ENCODE data around the gene EHMT1.
"Not testable (repeated sequence)": the region's sequence is repeated elsewhere in the genome, so short reads cannot be mapped to it uniquely, and the experiment has no call there.

Gene EHMT1

DNA sequence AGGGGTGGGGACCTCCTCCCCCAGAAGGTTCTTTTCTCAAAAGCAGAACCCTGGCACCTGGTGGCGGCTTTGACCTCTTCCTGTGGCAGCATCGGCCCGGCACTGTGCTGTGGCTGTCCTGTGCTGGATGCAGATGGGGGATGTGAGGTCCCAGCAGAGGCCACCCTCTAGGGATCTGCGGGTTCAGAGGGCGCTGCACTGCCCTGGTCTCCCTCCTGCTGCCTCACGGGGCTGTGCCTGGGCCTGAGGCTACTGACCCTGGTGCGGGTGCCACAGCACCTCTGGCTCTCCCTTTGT lies 182.2 kb downstream of the EHMT1 start:
- H3K4me3 ChIP-seq: no peak overlapping the region
- H3K36me3 ChIP-seq (replicated peaks): peaks cover 30% of the 10 kb centered on the region
- in situ Hi-C loops (cut with MboI; ENCODE audit: low sequenced_read_pairs): no loop called here
- no peaks in the 10 kb centered on the region for H3K4me1 ChIP-seq
- H3K9me3 ChIP-seq: no peaks in the 10 kb centered on the region
- DNase-seq (ENCODE audit: low spot score in 2 of 2): no peak
- H3K27me3 ChIP-seq (ENCODE audit: low read depth): no peaks in the 10 kb centered on the region

GRCh38 chr9:137802021-137802420 lies 183.2 kb downstream of the EHMT1 start:
- Histone ChIP-seq H3K9me3 (no peaks in the 10 kb centered on the region), H3K4me1 (no peaks in the 10 kb centered on the region), H3K27me3 (ENCODE audit: low read depth) (no peaks in the 10 kb centered on the region), H3K4me3 (no peak overlapping the region), H3K36me3 (replicated peaks) (peaks cover 29% of the 10 kb centered on the region)
- in situ Hi-C loops (cut with MboI; ENCODE audit: low sequenced_read_pairs): no loop called here
- DNase-seq (ENCODE audit: low spot score in 2 of 2): no peak

GRCh38 chr9:137802521-137803243 lies 183.9 kb downstream of the EHMT1 start:
- H3K27me3 ChIP-seq (ENCODE audit: low read depth): no peaks in the 10 kb centered on the region
- H3K4me1 ChIP-seq: no peaks in the 10 kb centered on the region
- H3K36me3 ChIP-seq (replicated peaks): peaks cover 29% of the 10 kb centered on the region
- DNase-seq (ENCODE audit: low spot score in 2 of 2): no peak
- no peak overlapping the region for H3K4me3 ChIP-seq
- no peaks in the 10 kb centered on the region for H3K9me3 ChIP-seq
- in situ Hi-C loops (cut with MboI; ENCODE audit: low sequenced_read_pairs): no loop called here

DNA sequence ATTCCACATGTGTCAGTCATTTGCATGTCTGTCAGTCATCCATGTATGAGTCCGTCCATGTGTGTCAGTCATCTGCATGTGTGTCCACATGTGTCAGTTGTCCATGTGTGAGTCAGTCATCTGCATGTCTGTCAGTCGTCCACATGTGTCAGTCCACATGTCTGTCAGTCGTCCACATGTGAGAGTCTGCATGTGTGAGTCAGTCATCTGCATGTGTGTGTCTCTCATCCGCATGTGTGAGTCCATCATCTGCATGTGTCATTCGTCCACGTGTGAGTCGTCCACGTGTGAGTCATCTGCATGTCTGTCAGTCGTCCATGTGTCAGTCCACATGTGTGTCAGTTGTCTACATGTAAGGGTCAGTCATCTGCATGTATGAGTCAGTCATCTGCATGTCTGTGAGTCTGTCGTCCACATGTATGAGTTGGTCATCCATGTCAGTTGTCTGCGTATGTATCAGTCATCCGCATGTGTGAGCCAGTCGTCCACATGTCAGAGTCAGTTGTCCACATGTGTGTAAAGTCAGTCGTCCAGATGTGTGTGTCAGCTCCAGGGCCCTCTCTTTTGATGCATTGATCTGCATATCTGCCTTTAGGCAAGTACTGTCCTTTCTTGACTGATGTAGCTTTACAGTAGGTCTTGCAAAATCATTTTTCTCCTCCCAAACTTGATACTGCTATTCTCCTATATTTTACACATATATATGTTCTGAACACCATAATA lies 186.3 kb downstream of the EHMT1 start:
- DNase-seq (ENCODE audit: low spot score in 2 of 2): no peak
- H3K4me3 ChIP-seq: no peak overlapping the region
- H3K27me3 ChIP-seq (ENCODE audit: low read depth): no peaks in the 10 kb centered on the region
- H3K36me3 ChIP-seq (replicated peaks): peaks cover 27% of the 10 kb centered on the region
- in situ Hi-C loops (cut with MboI; ENCODE audit: low sequenced_read_pairs): no loop called here
- no peaks in the 10 kb centered on the region for H3K9me3 ChIP-seq
- H3K4me1 ChIP-seq: no peaks in the 10 kb centered on the region

- DNase-seq (ENCODE audit: low spot score in 2 of 2): no peak
- H3K27me3 ChIP-seq (ENCODE audit: low read depth): no peaks in the 10 kb centered on the region
- no peaks in the 10 kb centered on the region for H3K4me1 ChIP-seq
- peaks cover 8% of the 10 kb centered on the region for H3K36me3 ChIP-seq (replicated peaks)
- in situ Hi-C loops (cut with MboI; ENCODE audit: low sequenced_read_pairs): no loop called here
- H3K4me3 ChIP-seq: no peak overlapping the region
- no peaks in the 10 kb centered on the region for H3K9me3 ChIP-seq
Observed at GRCh38 chr9:137807721-137808703, 189.2 kb downstream of the EHMT1 start.

DNA sequence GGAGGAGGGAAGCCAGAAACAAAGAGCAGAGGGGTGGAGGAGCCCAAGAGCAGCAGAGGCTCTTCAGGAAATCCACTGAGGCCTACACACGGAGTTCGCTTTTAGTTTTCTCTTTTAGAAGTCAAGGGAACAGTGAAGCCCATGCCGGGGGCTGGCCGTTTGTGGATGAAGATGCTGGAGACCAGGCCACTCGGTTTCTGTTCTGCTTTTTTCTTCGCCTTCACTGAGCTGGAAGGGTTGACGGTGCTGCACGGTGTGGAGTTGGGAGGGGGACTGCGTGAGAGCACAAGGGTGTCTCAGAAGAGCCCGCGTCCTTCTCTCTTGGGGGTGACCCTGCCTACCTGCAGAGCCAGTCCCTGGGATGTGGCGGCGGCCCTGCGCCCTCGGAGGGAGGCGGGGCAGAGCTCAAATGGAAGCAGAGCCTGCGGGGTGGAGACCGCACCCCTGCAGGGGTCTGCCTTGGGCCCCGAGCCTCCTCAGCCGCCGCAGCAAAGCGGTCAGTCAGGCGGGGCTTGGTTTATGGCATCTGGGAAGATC lies 190.3 kb downstream of the EHMT1 start:
- Histone ChIP-seq H3K4me3 (no peak overlapping the region), H3K36me3 (replicated peaks) (peaks cover 9% of the 10 kb centered on the region), H3K4me1 (no peaks in the 10 kb centered on the region), H3K9me3 (no peaks in the 10 kb centered on the region), H3K27me3 (ENCODE audit: low read depth) (no peaks in the 10 kb centered on the region)
- DNase-seq (ENCODE audit: low spot score in 2 of 2): no peak
- in situ Hi-C loops (cut with MboI; ENCODE audit: low sequenced_read_pairs): no loop called here

DNA sequence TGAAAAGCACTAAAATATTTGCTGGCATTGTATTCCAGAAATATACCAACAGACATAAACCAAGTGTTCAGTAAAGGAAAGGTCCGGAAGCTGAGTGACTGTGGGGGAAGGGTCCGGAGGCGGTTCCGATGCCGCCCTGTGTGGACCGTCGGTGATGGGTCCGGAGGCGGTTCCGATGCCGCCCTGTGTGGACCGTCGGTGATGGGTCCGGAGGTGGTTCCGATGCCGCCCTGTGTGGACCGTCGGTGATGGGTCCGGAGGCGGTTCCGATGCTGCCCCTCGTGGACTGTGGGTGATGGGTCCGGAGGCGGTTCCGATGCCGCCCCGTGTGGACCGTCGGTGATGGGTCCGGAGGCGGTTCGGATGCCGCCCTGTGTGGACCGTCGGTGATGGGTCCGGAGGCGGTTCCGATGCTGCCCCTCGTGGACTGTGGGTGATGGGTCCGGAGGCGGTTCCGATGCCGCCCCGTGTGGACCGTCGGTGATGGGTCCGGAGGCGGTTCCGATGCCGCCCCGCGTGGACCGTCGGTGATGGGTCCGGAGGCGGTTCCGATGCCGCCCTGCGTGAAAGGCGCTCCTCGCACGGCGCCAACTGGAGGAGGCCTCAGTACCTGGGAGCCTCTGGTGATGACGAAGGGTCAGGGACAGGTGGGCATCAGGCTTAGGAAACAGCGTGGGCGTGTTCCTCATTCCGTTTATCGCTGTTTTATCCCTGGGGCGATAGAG lies 191.1 kb downstream of the EHMT1 start:
- H3K36me3 ChIP-seq (replicated peaks); H3K4me3 ChIP-seq; DNase-seq (ENCODE audit: low spot score in 2 of 2); in situ Hi-C loops (cut with MboI; ENCODE audit: low sequenced_read_pairs); H3K4me1 ChIP-seq; H3K9me3 ChIP-seq; H3K27me3 ChIP-seq (ENCODE audit: low read depth): not testable (repeated sequence)

GRCh38 chr9:137811283-137811870 lies 192.6 kb downstream of the EHMT1 start:
- in situ Hi-C loops (cut with MboI; ENCODE audit: low sequenced_read_pairs): no loop called here
- DNase-seq (ENCODE audit: low spot score in 2 of 2): no peak
- H3K4me1 ChIP-seq: no peaks in the 10 kb centered on the region
- no peaks in the 10 kb centered on the region for H3K9me3 ChIP-seq
- peaks cover 16% of the 10 kb centered on the region for H3K36me3 ChIP-seq (replicated peaks)
- no peak overlapping the region for H3K4me3 ChIP-seq
- no peaks in the 10 kb centered on the region for H3K27me3 ChIP-seq (ENCODE audit: low read depth)

GRCh38 chr9:137812356-137813023 lies 193.7 kb downstream of the EHMT1 start:
- peaks cover 25% of the 10 kb centered on the region for H3K36me3 ChIP-seq (replicated peaks)
- H3K4me3 ChIP-seq: no peak overlapping the region

DNA sequence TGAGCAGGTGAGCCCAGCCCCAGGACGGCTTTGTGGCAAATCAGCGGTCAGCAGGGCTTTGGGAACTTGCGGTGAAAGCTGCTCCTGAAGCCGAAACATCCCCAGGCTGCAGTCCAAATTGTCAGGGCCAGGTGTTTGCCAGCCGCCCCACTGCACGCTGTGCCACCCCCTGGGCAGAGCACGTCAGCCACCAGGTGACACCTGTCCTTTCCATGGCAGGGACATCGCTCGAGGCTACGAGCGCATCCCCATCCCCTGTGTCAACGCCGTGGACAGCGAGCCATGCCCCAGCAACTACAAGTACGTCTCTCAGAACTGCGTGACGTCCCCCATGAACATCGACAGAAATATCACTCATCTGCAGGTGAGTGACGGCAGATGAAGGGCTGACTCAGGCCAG lies 194.4 kb downstream of the EHMT1 start:
- Histone ChIP-seq H3K36me3 (replicated peaks) (peaks cover 32% of the 10 kb centered on the region), H3K27me3 (ENCODE audit: low read depth) (no peaks in the 10 kb centered on the region)

More at GRCh38 chr9:137812356-137813023, 193.7 kb downstream of the EHMT1 start:
- no peaks in the 10 kb centered on the region for H3K4me1 ChIP-seq
- no peaks in the 10 kb centered on the region for H3K9me3 ChIP-seq
- H3K27me3 ChIP-seq (ENCODE audit: low read depth): no peaks in the 10 kb centered on the region
- DNase-seq (ENCODE audit: low spot score in 2 of 2): no peak
- in situ Hi-C loops (cut with MboI; ENCODE audit: low sequenced_read_pairs): no loop called here

DNA sequence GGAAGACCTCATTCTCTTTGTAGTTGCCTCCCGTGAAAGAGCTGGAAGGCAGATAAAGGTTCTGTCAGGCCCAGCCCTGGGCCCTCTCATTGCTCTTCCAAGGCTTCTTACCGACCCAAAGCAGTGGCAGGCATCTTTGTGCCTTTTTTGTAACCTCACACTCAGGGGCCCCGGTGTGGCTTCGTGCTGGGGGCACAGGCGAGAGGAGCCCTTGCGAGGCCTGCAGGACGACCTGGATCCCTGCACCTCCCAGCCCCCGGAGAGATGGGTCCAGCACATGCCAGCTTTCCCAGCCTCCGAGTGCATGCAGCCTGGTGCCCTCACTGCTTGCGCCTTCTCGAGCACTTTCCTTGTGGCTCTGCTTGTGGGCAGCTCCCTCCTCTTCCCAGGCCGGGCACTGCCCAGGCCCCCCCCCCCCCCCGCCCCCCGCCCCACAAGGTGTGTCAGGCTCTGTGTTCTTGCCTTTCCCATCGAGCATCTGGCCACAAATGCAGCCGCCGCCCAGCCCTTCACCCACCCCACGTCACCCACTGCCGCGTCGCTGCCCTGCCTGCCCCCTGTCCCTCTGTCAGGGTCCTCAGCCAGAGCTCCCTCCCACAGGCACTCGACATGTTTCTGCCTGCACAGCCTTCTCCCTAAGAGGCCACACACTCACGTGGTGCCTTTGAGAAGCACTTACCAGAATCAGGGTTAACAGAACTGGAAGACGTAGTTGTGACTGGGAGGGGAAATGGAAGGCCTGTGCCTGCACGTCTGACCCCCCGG lies 195.0 kb downstream of the EHMT1 start:
- Histone ChIP-seq H3K9me3 (no peaks in the 10 kb centered on the region), H3K4me1 (no peaks in the 10 kb centered on the region), H3K27me3 (ENCODE audit: low read depth) (no peaks in the 10 kb centered on the region), H3K36me3 (replicated peaks) (peaks cover 32% of the 10 kb centered on the region), H3K4me3 (no peak overlapping the region)
- no peak for DNase-seq (ENCODE audit: low spot score in 2 of 2)
- in situ Hi-C loops (cut with MboI; ENCODE audit: low sequenced_read_pairs): no loop called here

More for the DNA sequence above, 194.4 kb downstream of the EHMT1 start:
- in situ Hi-C loops (cut with MboI; ENCODE audit: low sequenced_read_pairs): no loop called here
- no peak for DNase-seq (ENCODE audit: low spot score in 2 of 2)
- H3K4me1 ChIP-seq: no peaks in the 10 kb centered on the region
- H3K4me3 ChIP-seq: no peak overlapping the region
- no peaks in the 10 kb centered on the region for H3K9me3 ChIP-seq

GRCh38 chr9:137814436-137814835 lies 195.6 kb downstream of the EHMT1 start:
- no peak overlapping the region for H3K4me3 ChIP-seq
- in situ Hi-C loops (cut with MboI; ENCODE audit: low sequenced_read_pairs): no loop called here
- peaks cover 32% of the 10 kb centered on the region for H3K36me3 ChIP-seq (replicated peaks)
- H3K9me3 ChIP-seq: no peaks in the 10 kb centered on the region
- no peaks in the 10 kb centered on the region for H3K4me1 ChIP-seq
- no peak for DNase-seq (ENCODE audit: low spot score in 2 of 2)
- no peaks in the 10 kb centered on the region for H3K27me3 ChIP-seq (ENCODE audit: low read depth)
